Measurements from ENCODE around the gene ENKD1. TPM values are rescaled to one million over a fixed set of nuclear protein-coding genes. Genes with fewer than 3 reads are reported as not detected.
"Not testable (repeated sequence)": the region's sequence is repeated elsewhere in the genome, so short reads cannot be mapped to it uniquely, and the experiment has no call there.

The ENKD1 gene
- total RNA-seq, 2 donors from 2014 or later, result 20.6 to 29.1 TPM

GRCh38 chr16:67697422-67698185, 31.1 kb upstream of the ENKD1 start:
- intact Hi-C loops (cut with DNase I), result no loop called here
- Histone ChIP-seq H3K27ac (no peak overlapping the region), H3K4me3 (no peak overlapping the region), H3K9me3 (no peaks in the 10 kb centered on the region), H3K36me3 (no peaks in the 10 kb centered on the region), H3K4me1 (replicated peaks) (no peaks in the 10 kb centered on the region), H3K27me3 (replicated peaks; ENCODE audit: insufficient read depth) (no peaks in the 10 kb centered on the region)
- WGBS, result 83% methylated on average over 4 of the region's 4 CpGs
- no peak for DNase-seq (ENCODE audit: low spot score)
- no peak for TF ChIP-seq POLR2AphosphoS5 (IDR thresholded peaks at IDR 0.05)
- no peak for TF ChIP-seq CTCF (IDR thresholded peaks at IDR 0.05)
- TF ChIP-seq POLR2A (IDR thresholded peaks at IDR 0.05), result no peak

- H3K27ac ChIP-seq, result no peak overlapping the region
- no peak overlapping the region for H3K4me3 ChIP-seq
- no peaks in the 10 kb centered on the region for H3K4me1 ChIP-seq (replicated peaks)
- H3K36me3 ChIP-seq, result no peaks in the 10 kb centered on the region
- intact Hi-C loops (cut with DNase I), result no loop called here
- H3K9me3 ChIP-seq, result no peaks in the 10 kb centered on the region
- DNase-seq (ENCODE audit: low spot score), result no peak
- WGBS, result 42% methylated on average over 2 of the region's 2 CpGs
- TF ChIP-seq CTCF (IDR thresholded peaks at IDR 0.05), result no peak
- TF ChIP-seq POLR2AphosphoS5 (IDR thresholded peaks at IDR 0.05), result no peak
- H3K27me3 ChIP-seq (replicated peaks; ENCODE audit: insufficient read depth), result no peaks in the 10 kb centered on the region
These were observed 28.1 kb upstream of the ENKD1 start for GRCh38 chr16:67694611-67695010.

- H3K4me1 ChIP-seq (replicated peaks); H3K4me3 ChIP-seq; H3K9me3 ChIP-seq; H3K36me3 ChIP-seq; DNase-seq (ENCODE audit: low spot score); H3K27me3 ChIP-seq (replicated peaks; ENCODE audit: insufficient read depth); intact Hi-C loops (cut with DNase I); H3K27ac ChIP-seq: not testable (repeated sequence)
- 92% methylated on average over 8 of the region's 8 CpGs for WGBS
These were observed 27.2 kb upstream of the ENKD1 start for GRCh38 chr16:67693517-67694285.

GRCh38 chr16:67685388-67686112, 19.0 kb upstream of the ENKD1 start:
- WGBS, result 85% methylated on average over 17 of the region's 17 CpGs
- intact Hi-C loops (cut with DNase I), result no loop called here

More at GRCh38 chr16:67685388-67686112, 19.0 kb upstream of the ENKD1 start:
- Histone ChIP-seq H3K4me1 (replicated peaks) (no peaks in the 10 kb centered on the region), H3K36me3 (no peaks in the 10 kb centered on the region), H3K27ac (peak overlapping the region in 1 of 2 donors; percentile 15), H3K9me3 (no peaks in the 10 kb centered on the region), H3K27me3 (replicated peaks; ENCODE audit: insufficient read depth) (no peaks in the 10 kb centered on the region), H3K4me3 (no peak overlapping the region)
- no peak for TF ChIP-seq CTCF (IDR thresholded peaks at IDR 0.05)
- no peak for TF ChIP-seq POLR2A (IDR thresholded peaks at IDR 0.05)
- TF ChIP-seq POLR2AphosphoS5 (IDR thresholded peaks at IDR 0.05), result no peak
- no peak for DNase-seq (ENCODE audit: low spot score)

Measured in prostate gland (tissue), 2 donors.